ENCODE results near the gene SLC41A3. TPM values are rescaled to one million over a fixed set of nuclear protein-coding genes. Genes with fewer than 3 reads are reported as not detected.

SLC41A3 gene
- total and polyA plus RNA-seq, 2 of the 4 experiments (the other 2 are of a cell fraction): 30.5 to 43.5 TPM

GRCh38 chr3:126111126-126111551 lies 27.2 kb upstream of the SLC41A3 start:
- Histone ChIP-seq H3K4me1 (ENCODE audit: control insufficient read depth, insufficient read depth, low read length) (no peaks in the 10 kb centered on the region), H2BK120ac (ENCODE audit: low read depth, low read length) (no peak overlapping the region), H3K18ac (ENCODE audit: low read depth, low read length) (no peak overlapping the region), H3K4ac (ENCODE audit: low read depth, low read length) (no peak overlapping the region), H3K9me3 (ENCODE audit: control insufficient read depth, insufficient read depth, low read length) (no peaks in the 10 kb centered on the region), H3K4me3 (ENCODE audit: insufficient read depth, low read depth, low read length) (no peak overlapping the region), H3K9ac (ENCODE audit: low read depth, low read length) (no peak overlapping the region), H2BK20ac (ENCODE audit: low read depth, low read length) (no peak overlapping the region), H3K36me3 (ENCODE audit: control insufficient read depth, insufficient read depth, low read length) (no peaks in the 10 kb centered on the region), H2AFZ (replicated peaks; ENCODE audit: low read length, poor library complexity) (no peak overlapping the region), H4K20me1 (ENCODE audit: insufficient read depth, low read length) (no peaks in the 10 kb centered on the region), H3K4me2 (ENCODE audit: low read depth, low read length) (no peak overlapping the region), H4K8ac (ENCODE audit: low read depth in 2 of 2, low read length in 2 of 2) (no peak overlapping the region), H3K9me1 (ENCODE audit: insufficient read depth, low read length) (no peaks in the 10 kb centered on the region), H2BK15ac (ENCODE audit: low read depth, low read length) (no peak overlapping the region), H2AK9ac (replicated peaks; ENCODE audit: low read depth, low read length, poor library complexity) (no peak overlapping the region), H2BK5ac (ENCODE audit: low read depth, low read length, poor library complexity, severe bottlenecking) (no peak overlapping the region), H4K5ac (ENCODE audit: low read depth, low read length) (no peak overlapping the region), H3K56ac (ENCODE audit: extremely low read depth, insufficient read depth, low read length) (no peak overlapping the region), H3K27me3 (ENCODE audit: control insufficient read depth, insufficient read depth, low read length) (peaks cover 20% of the 10 kb centered on the region), H3K79me1 (ENCODE audit: low read depth in 1 of 2, low read length in 2 of 2) (no peaks in the 10 kb centered on the region), H3K27ac (ENCODE audit: insufficient read depth, low read length) (no peak overlapping the region), H2AK5ac (ENCODE audit: low read depth, low read length) (no peak overlapping the region), H3K23ac (ENCODE audit: low read depth, low read length) (no peak overlapping the region), H4K91ac (ENCODE audit: insufficient read depth, low read depth, low read length) (no peak overlapping the region), H3K14ac (replicated peaks; ENCODE audit: low read depth, low read length) (no peak overlapping the region)
- intact Hi-C loops (cut with micrococcal nuclease): no loop called here
- DNase-seq (no peak), ATAC-seq (ENCODE audit: low read depth) (no peak)
- 72% methylated on average over 3 of the region's 10 CpGs; no CpG with 5 or more reads in 1 of the 2 experiments for WGBS, 2 experiments (ENCODE audit: extremely low coverage in 2 of 2, insufficient read length in 1 of 2)
- dilution Hi-C loops (cut with HindIII; ENCODE audit: low sequenced_read_pairs, unreplicated experiment): no loop called here
- ChIA-PET CTCF (interaction anchor here (0.6 kb wide), 1 partner anchor 278 kb away, joined by 3 read pairs; no protein-coding TSS in a partner anchor), POLR2A (ENCODE audit: unreplicated experiment) (no interaction called here)
- in situ Hi-C loops (cut with MboI; ENCODE audit: low sequenced_read_pairs): loop anchor here (10.0 kb wide), 1 partner anchor 264 kb away; no protein-coding TSS in a partner anchor
- BruUV-seq (replicated peaks): no TSS peak
- TF ChIP-seq, protein P1, sequence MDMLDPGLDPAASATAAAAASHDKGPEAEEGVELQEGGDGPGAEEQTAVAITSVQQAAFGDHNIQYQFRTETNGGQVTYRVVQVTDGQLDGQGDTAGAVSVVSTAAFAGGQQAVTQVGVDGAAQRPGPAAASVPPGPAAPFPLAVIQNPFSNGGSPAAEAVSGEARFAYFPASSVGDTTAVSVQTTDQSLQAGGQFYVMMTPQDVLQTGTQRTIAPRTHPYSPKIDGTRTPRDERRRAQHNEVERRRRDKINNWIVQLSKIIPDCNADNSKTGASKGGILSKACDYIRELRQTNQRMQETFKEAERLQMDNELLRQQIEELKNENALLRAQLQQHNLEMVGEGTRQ (IDR thresholded peaks at IDR 0.05; ENCODE audit: low read depth, low read length): no peak
- TF ChIP-seq RCOR1 (IDR thresholded peaks at IDR 0.05; ENCODE audit: insufficient replicate concordance, low read length) (no peak), SMC3 (IDR thresholded peaks at IDR 0.05; ENCODE audit: low read depth, low read length) (no peak), CHD1 (IDR thresholded peaks at IDR 0.05; ENCODE audit: low read depth, low read length) (no peak), ELK1 (IDR thresholded peaks at IDR 0.05; ENCODE audit: borderline replicate concordance, low read depth, low read length) (no peak), RFX5 (IDR thresholded peaks at IDR 0.05; ENCODE audit: low read depth, low read length) (no peak), NFE2L2 (IDR thresholded peaks at IDR 0.05; ENCODE audit: low read depth, low read length) (no peak), CTCF (conservative IDR thresholded peaks at IDR 0.05; ENCODE audit: low read depth, low read length) (no peak), MAFK (IDR thresholded peaks at IDR 0.05; ENCODE audit: low read depth, low read length) (no peak), MAZ (IDR thresholded peaks at IDR 0.05; ENCODE audit: borderline replicate concordance, low read depth, low read length) (no peak), POLR2A (IDR thresholded peaks at IDR 0.05; ENCODE audit: low read depth, low read length) (no peak), BHLHE40 (IDR thresholded peaks at IDR 0.05; ENCODE audit: low read depth, low read length) (no peak), RAD21 (IDR thresholded peaks at IDR 0.05; ENCODE audit: low read length) (no peak), CEBPB (IDR thresholded peaks at IDR 0.05; ENCODE audit: low read depth, low read length) (no peak), FOS (IDR thresholded peaks at IDR 0.05; ENCODE audit: low read depth, low read length) (no peak), MXI1 (IDR thresholded peaks at IDR 0.05; ENCODE audit: borderline replicate concordance, low read depth, low read length) (no peak)

Data from IMR-90 (cell line).